ENCODE results near the gene ECD.

ECD gene

GRCh38 chr10:73183667-73184281, 16.0 kb upstream of the ECD start:
- no peaks in the 10 kb centered on the region for H3K27me3 ChIP-seq (replicated peaks)
- in situ Hi-C loops (cut with HindIII; ENCODE audit: low pct_ligation_motif_present, low sequenced_read_pairs): no loop called here
- peak; percentile 55 for DNase-seq
- H3K27ac ChIP-seq: peak overlapping the region; percentile 47
- H3K36me3 ChIP-seq (replicated peaks): no peaks in the 10 kb centered on the region
- H3K4me3 ChIP-seq (ENCODE audit: low read depth, low read length): no peak overlapping the region
- no peak for TF ChIP-seq CTCF (IDR thresholded peaks at IDR 0.05; ENCODE audit: low read depth, low read length, missing control alignments)

GRCh38 chr10:73182568-73182967, 14.8 kb upstream of the ECD start:
- TF ChIP-seq CTCF (IDR thresholded peaks at IDR 0.05; ENCODE audit: low read depth, low read length, missing control alignments): no peak
- in situ Hi-C loops (cut with HindIII; ENCODE audit: low pct_ligation_motif_present, low sequenced_read_pairs): no loop called here
- Histone ChIP-seq H3K36me3 (replicated peaks) (no peaks in the 10 kb centered on the region), H3K4me3 (ENCODE audit: low read depth, low read length) (no peak overlapping the region), H3K27me3 (replicated peaks) (no peaks in the 10 kb centered on the region), H3K27ac (no peak overlapping the region)
- peak; percentile 77 for DNase-seq

GRCh38 chr10:73174148-73174925, 6.5 kb upstream of the ECD start:
- Histone ChIP-seq H3K36me3 (replicated peaks) (peaks cover 6% of the 10 kb centered on the region), H3K4me3 (ENCODE audit: low read depth, low read length) (no peak overlapping the region), H3K27ac (no peak overlapping the region), H3K27me3 (replicated peaks) (no peaks in the 10 kb centered on the region)
- in situ Hi-C loops (cut with HindIII; ENCODE audit: low pct_ligation_motif_present, low sequenced_read_pairs): no loop called here
- no peak for TF ChIP-seq CTCF (IDR thresholded peaks at IDR 0.05; ENCODE audit: low read depth, low read length, missing control alignments)
- no peak for DNase-seq

- TF ChIP-seq CTCF (IDR thresholded peaks at IDR 0.05; ENCODE audit: low read depth, low read length, missing control alignments): no peak
- Histone ChIP-seq H3K4me3 (ENCODE audit: low read depth, low read length) (no peak overlapping the region), H3K27ac (no peak overlapping the region), H3K27me3 (replicated peaks) (no peaks in the 10 kb centered on the region), H3K36me3 (replicated peaks) (peaks cover 6% of the 10 kb centered on the region)
- DNase-seq: no peak
- in situ Hi-C loops (cut with HindIII; ENCODE audit: low pct_ligation_motif_present, low sequenced_read_pairs): no loop called here
These were observed 5.1 kb upstream of the ECD start for GRCh38 chr10:73172867-73173266.

- no peak for DNase-seq
- in situ Hi-C loops (cut with HindIII; ENCODE audit: low pct_ligation_motif_present, low sequenced_read_pairs): no loop called here
These were observed 1.5 kb upstream of the ECD start for GRCh38 chr10:73169320-73169719.

More at GRCh38 chr10:73169320-73169719, 1.5 kb upstream of the ECD start:
- Histone ChIP-seq H3K27me3 (replicated peaks) (no peaks in the 10 kb centered on the region), H3K4me3 (ENCODE audit: low read depth, low read length) (no peak overlapping the region), H3K36me3 (replicated peaks) (no peaks in the 10 kb centered on the region), H3K27ac (no peak overlapping the region)
- TF ChIP-seq CTCF (IDR thresholded peaks at IDR 0.05; ENCODE audit: low read depth, low read length, missing control alignments): no peak
